GM08714 (cell line): Measurements from ENCODE around the gene ATP2A1.
"Not testable (repeated sequence)": the region's sequence is repeated elsewhere in the genome, so short reads cannot be mapped to it uniquely, and the experiment has no call there.

ENCODE experiments used
- H3K4me3 ChIP-seq: fragments of 200-500 bp; sonication (Bioruptor generic); 2 replicates; pipeline ENCODE4 v1.5.1; 2014; ENCODE audit warnings: mild to moderate bottlenecking, low read length, inconsistent platforms
- ZNF274 ChIP-seq: IDR thresholded peaks from 2 replicates; pipeline ENCODE4 v1.6.1; 2012; ENCODE audit warnings: mild to moderate bottlenecking, low read depth, low read length

Gene ATP2A1

DNA sequence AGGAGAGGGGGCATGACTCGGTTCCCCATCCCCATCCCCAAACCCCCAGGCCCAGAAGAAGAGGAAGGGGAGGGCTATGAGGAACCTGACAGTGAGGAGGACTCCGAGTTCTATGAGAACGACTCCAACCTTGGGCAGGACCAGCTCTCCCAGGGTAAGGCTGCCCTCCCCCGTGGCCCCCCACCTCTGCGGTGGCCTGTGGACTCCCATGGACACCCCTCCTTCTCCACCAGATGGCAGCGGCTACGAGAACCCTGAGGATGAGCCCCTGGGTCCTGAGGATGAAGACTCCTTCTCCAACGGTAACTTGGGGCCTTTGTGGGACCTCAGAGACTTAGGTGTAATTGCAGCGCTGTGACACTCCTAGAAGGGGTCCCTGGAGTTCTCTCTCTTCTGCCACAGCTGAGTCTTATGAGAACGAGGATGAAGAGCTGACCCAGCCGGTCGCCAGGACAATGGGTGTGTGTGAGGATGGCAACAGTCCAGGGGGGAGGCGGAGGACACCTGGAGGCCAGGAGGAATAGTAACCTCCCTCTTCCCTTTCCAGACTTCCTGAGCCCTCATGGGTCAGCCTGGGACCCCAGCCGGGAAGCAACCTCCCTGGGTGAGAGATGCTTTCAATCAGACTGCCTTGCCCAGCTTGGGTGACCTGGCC lies 59.1 kb downstream of the ATP2A1 start:
- TF ChIP-seq ZNF274, result no peak

DNA sequence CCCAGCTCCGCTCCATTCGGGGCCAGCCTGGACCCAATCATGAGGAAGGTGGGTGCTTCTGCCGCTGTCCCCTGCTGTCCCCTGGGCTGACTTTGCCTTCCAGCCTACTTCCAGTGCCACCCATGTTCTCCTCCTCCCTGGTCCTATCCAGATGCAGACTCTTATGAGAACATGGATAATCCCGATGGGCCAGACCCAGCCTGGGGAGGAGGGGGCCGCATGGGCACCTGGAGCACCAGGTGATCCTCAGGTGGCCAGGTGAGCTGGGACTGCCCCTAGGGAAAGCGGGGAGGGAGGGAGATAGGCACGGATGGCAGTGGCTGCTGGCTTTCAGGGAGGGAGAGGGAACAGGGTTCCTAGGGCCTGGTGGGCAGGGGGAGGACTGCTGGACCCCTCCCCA lies 60.4 kb downstream of the ATP2A1 start:
- no peak overlapping the region for H3K4me3 ChIP-seq
- TF ChIP-seq ZNF274, result no peak

More for the DNA sequence above, 59.1 kb downstream of the ATP2A1 start:
- H3K4me3 ChIP-seq, result no peak overlapping the region

DNA sequence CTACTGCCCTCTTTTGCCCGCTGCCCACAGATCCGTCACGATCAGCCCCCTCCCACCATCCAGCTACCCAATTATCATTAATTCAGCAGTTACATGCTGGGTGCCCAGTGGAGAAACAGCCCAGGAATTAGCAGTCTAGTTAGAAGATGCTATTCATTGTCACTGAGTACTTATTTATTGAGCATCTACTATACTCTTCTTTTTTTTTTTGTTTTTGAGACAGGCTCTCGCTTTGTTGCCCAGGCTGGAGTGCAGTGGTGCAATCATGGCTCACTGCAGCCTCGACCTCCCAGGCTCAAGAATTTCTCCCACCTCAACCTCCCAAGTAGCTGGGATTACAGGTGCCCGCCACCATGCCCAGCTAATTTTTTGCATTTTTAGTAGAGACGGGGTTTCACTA lies 61.5 kb downstream of the ATP2A1 start:
- not testable (repeated sequence) for H3K4me3 ChIP-seq

DNA sequence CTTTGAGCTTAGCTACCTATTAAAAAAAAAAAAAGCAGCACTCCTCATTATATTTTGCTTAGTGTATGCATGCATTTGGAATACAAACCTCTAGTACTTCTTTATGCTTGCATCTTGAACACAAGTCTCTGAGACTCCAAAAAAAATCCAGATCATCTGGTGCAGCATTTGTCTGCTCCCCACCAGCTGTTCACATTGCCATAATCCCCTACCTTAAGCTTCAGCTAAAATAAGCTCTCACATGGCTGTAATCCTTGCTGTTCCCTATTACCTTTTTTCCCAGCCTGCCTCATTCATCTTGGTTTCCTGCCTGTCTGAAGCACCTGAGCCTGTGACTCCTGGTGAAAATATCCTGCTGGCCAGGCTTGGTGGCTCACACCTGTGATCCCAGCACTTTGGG lies 65.0 kb downstream of the ATP2A1 start:
- no peak overlapping the region for H3K4me3 ChIP-seq
- no peak for TF ChIP-seq ZNF274

DNA sequence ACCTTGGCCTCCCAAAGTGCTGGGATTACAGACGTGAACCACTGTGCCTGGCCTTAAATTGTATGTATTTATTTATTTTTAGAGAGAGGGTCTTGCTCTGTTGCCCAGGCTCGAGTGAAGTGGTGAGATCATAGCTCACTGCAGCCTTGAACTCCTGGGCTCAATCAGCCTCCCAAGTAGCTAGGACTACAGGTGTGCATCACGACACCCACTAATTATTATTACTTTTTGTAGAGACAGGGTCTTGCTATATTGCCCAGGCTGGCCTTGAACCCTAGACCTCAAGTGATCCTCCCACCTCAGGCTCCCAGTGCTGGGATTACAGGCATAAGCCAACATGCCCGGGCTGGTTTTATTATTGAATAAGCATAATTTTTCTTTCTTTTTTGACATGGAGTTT lies 68.4 kb downstream of the ATP2A1 start:
- no peak overlapping the region for H3K4me3 ChIP-seq
- TF ChIP-seq ZNF274, result no peak

DNA sequence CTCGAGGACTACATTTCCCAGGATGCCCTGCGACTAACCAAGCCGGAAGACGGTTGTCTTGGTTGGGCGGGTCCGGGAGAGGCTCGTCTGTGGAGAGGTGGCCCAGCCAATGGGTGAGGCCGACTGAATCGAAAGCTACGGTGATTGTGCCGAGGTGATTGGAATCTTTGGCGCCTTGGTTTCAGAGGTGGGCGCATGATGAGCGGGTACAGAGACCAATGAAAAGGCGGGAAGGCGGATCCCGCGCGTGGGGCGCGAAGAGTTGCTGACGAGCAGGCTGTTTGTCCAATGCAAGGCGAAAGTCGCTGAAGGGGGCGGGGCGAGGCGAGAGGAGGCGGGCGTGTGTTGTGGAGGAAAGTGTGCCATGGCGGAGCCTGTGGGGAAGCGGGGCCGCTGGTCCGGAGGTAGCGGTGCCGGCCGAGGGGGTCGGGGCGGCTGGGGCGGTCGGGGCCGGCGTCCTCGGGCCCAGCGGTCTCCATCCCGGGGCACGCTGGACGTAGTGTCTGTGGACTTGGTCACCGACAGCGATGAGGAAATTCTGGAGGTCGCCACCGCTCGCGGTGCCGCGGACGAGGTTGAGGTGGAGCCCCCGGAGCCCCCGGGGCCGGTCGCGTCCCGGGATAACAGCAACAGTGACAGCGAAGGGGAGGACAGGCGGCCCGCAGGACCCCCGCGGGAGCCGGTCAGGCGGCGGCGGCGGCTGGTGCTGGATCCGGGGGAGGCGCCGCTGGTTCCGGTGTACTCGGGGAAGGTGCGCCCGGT lies 72.5 kb downstream of the ATP2A1 start, which contains the start of gene NFATC2IP:
Gene NFATC2IP, plus strand, starts transcription at position 290 of the 762 bp plus-strand sequence. Its CDS starts 75 bp downstream, at position 365.
- H3K4me3 ChIP-seq, result peak within 1 kb of the TSS; percentile 99
- no peak for TF ChIP-seq ZNF274

DNA sequence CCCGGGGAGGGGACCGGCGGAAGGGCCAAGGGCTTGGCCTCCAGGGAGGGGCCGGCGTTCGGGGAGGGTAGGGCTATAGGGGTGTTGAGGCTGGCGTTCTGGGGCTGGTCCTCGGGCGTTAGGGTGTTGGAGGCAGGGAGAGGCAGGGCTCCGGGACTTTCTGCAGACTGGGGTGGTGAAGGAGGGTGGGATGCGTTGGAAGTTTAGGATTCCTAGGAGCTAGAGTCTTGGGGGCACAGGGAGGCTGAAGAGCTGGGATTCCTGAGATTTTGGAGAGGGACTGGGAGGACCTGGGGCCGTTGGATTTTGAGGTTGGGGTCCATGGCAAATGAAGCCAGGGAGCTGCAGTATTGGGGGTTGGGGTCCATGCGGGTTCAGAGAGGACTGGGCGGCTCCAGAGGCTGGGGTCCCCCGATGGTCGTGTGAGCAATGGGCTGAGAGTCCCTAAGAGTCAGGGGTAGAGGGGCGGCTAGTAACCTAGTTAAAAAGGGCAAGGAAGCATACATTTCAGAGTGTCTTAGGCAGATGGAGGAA lies 73.2 kb downstream of the ATP2A1 start:
- TF ChIP-seq ZNF274, result no peak
- H3K4me3 ChIP-seq, result peak overlapping the region; percentile 99
